H9 (cell line): Measurements from ENCODE around the gene UBE2U. TPM values are rescaled to one million over a fixed set of nuclear protein-coding genes. Genes with fewer than 3 reads are reported as not detected.

Experiments used
- DNase-seq: peaks from one replicate; pipeline ENCODE4 v3.0.0-alpha.2; 2017
- H2AFZ ChIP-seq: one replicate; pipeline ENCODE4 v1.6.1; 2013; ENCODE audit warnings: mild to moderate bottlenecking, low read length, control low read depth, moderate library complexity
- H2AK5ac ChIP-seq: 2 replicates; pipeline ENCODE4 v1.6.1; 2013; ENCODE audit warnings: low read length, control low read depth, mixed read lengths; ENCODE audit not compliant: insufficient read length
- H2BK120ac ChIP-seq: one replicate; pipeline ENCODE4 v1.6.1; 2013; ENCODE audit warnings: low read depth, mild to moderate bottlenecking, low read length, control low read depth, inconsistent platforms; ENCODE audit not compliant: poor library complexity, severe bottlenecking
- H2BK12ac ChIP-seq: 2 replicates; pipeline ENCODE4 v1.6.1; 2013; ENCODE audit warnings: low read length, control low read depth, mixed read lengths, low read depth; ENCODE audit not compliant: insufficient read length
- H2BK15ac ChIP-seq: 2 replicates; pipeline ENCODE4 v1.6.1; 2013; ENCODE audit warnings: low read depth, low read length, control low read depth
- H2BK20ac ChIP-seq: one replicate; pipeline ENCODE4 v1.6.1; 2013; ENCODE audit warnings: low read depth, mild to moderate bottlenecking, low read length, control low read depth, inconsistent platforms; ENCODE audit not compliant: poor library complexity, severe bottlenecking
- H2BK5ac ChIP-seq: 2 replicates; pipeline ENCODE4 v1.6.1; 2013; ENCODE audit warnings: low read length, control low read depth, mixed read lengths; ENCODE audit not compliant: insufficient read length
- H3K14ac ChIP-seq: 2 replicates; pipeline ENCODE4 v1.6.1; 2013; ENCODE audit warnings: low read length, control low read depth; ENCODE audit not compliant: insufficient read depth
- H3K18ac ChIP-seq: 2 replicates; pipeline ENCODE4 v1.6.1; 2013; ENCODE audit warnings: low read depth, mild to moderate bottlenecking, mixed read lengths, low read length, control low read depth; ENCODE audit not compliant: insufficient read length
- H3K23ac ChIP-seq: 2 replicates; pipeline ENCODE4 v1.6.1; 2013; ENCODE audit warnings: low read length, control low read depth, mixed read lengths, low read depth; ENCODE audit not compliant: insufficient read length
- H3K23me2 ChIP-seq: 2 replicates; pipeline ENCODE4 v1.6.1; 2013; ENCODE audit warnings: low read depth, mild to moderate bottlenecking, mixed read lengths, low read length, control low read depth; ENCODE audit not compliant: insufficient read length, poor library complexity, severe bottlenecking
- H3K27ac ChIP-seq: 2 replicates; pipeline ENCODE4 v1.5.1; 2013; ENCODE audit warnings: low read length, control low read depth, mixed read lengths, low read depth; ENCODE audit not compliant: insufficient read length
- H3K27me3 ChIP-seq: 2 replicates; pipeline ENCODE4 v1.6.1; 2013; ENCODE audit warnings: low read length, control low read depth, inconsistent platforms; ENCODE audit not compliant: insufficient read depth
- H3K4ac ChIP-seq: 2 replicates; pipeline ENCODE4 v1.6.1; 2013; ENCODE audit warnings: low read depth, mild to moderate bottlenecking, control low read depth, inconsistent platforms, low read length, moderate library complexity
- H3K4me1 ChIP-seq: 2 replicates; pipeline ENCODE4 v1.6.1; 2013; ENCODE audit warnings: low read length, control low read depth, inconsistent platforms; ENCODE audit not compliant: insufficient read depth
- H3K4me2 ChIP-seq: 2 replicates; pipeline ENCODE4 v1.6.1; 2013; ENCODE audit warnings: low read length, control low read depth, mixed read lengths; ENCODE audit not compliant: insufficient read length, insufficient read depth
- H3K56ac ChIP-seq: 2 replicates; pipeline ENCODE4 v1.6.1; 2013; ENCODE audit warnings: low read depth, mild to moderate bottlenecking, mixed read lengths, low read length, control low read depth; ENCODE audit not compliant: insufficient read length
- H3K79me1 ChIP-seq: 2 replicates; pipeline ENCODE4 v1.6.1; 2013; ENCODE audit warnings: low read depth, mild to moderate bottlenecking, moderate library complexity, low read length, control low read depth, inconsistent platforms; ENCODE audit not compliant: insufficient read depth, poor library complexity, severe bottlenecking
- H3K79me2 ChIP-seq: 2 replicates; pipeline ENCODE4 v1.6.1; 2013; ENCODE audit warnings: low read length, control low read depth, inconsistent platforms; ENCODE audit not compliant: insufficient read depth
- H3K9ac ChIP-seq: 2 replicates; pipeline ENCODE4 v1.6.1; 2013; ENCODE audit warnings: low read length, control low read depth, mixed read lengths; ENCODE audit not compliant: insufficient read length; ENCODE audit errors: extremely low read depth
- H3K9me3 ChIP-seq: one replicate; pipeline ENCODE4 v1.6.1; 2013; ENCODE audit warnings: low read depth, low read length, inconsistent platforms; ENCODE audit not compliant: control insufficient read depth
- H3T11ph ChIP-seq: one replicate; pipeline ENCODE4 v1.6.1; 2013; ENCODE audit warnings: mild to moderate bottlenecking, low read length, control low read depth, inconsistent platforms
- H4K20me1 ChIP-seq: one replicate; pipeline ENCODE4 v1.6.1; 2013; ENCODE audit not compliant: control insufficient read depth, insufficient read length, insufficient read depth
- H4K5ac ChIP-seq: 2 replicates; pipeline ENCODE4 v1.6.1; 2013; ENCODE audit warnings: low read depth, mild to moderate bottlenecking, mixed read lengths, low read length, control low read depth; ENCODE audit not compliant: insufficient read length
- H4K8ac ChIP-seq: replicated peaks from 2 replicates; pipeline ENCODE4 v1.6.1; 2013; ENCODE audit warnings: low read length, control low read depth, mixed read lengths, low read depth; ENCODE audit not compliant: insufficient read length
- H4K91ac ChIP-seq: 2 replicates; pipeline ENCODE4 v1.6.1; 2013; ENCODE audit warnings: low read depth, mild to moderate bottlenecking, moderate library complexity, mixed read lengths, low read length, control low read depth; ENCODE audit not compliant: insufficient read length
- H3K27ac Mint-ChIP-seq, 3 experiments: 2 replicates in 2 of 3; 3 replicates in 1 of 3; pipeline ENCODE4 v1.8.0; 2020 to 2021; ENCODE audit warnings: mixed read lengths in 3 of 3, mild to moderate bottlenecking in 1 of 3, moderate library complexity in 1 of 3
- H3K27me3 Mint-ChIP-seq: 2 replicates; pipeline ENCODE4 v1.8.0; 2021; ENCODE audit warnings: low read depth, mild to moderate bottlenecking, moderate library complexity, mixed read lengths
- H3K36me3 Mint-ChIP-seq, 3 experiments: 2 replicates in 2 of 3; 3 replicates in 1 of 3; pipeline ENCODE4 v1.8.0; 2020 to 2021; ENCODE audit warnings: low read depth in 3 of 3, mixed read lengths in 3 of 3; ENCODE audit not compliant: insufficient read depth in 1 of 3
- H3K4me1 Mint-ChIP-seq, 2 experiments: 2 replicates each; pipeline ENCODE4 v1.8.0; 2020; ENCODE audit warnings: mixed read lengths in 2 of 2
- H3K4me3 Mint-ChIP-seq, 2 experiments: 2 replicates in 1 of 2; 3 replicates in 1 of 2; pipeline ENCODE4 v1.8.0; 2020 to 2021; ENCODE audit warnings: mild to moderate bottlenecking in 2 of 2, mixed read lengths in 2 of 2, moderate library complexity in 1 of 2
- H3K9me3 Mint-ChIP-seq, 2 experiments: 2 replicates in 1 of 2; 3 replicates in 1 of 2; pipeline ENCODE4 v1.8.0; 2020; ENCODE audit warnings: mild to moderate bottlenecking in 2 of 2, mixed read lengths in 2 of 2, moderate library complexity in 1 of 2
- CTCF ChIP-seq: fragments of 200-600 bp; sonication (generic); conservative IDR thresholded peaks from 3 replicates; pipeline ENCODE4 v1.8.0; 2021; ENCODE audit warnings: antibody characterized with exemption, mild to moderate bottlenecking
- WGBS: extraction: QIAGEN DNeasy Blood & Tissue Kit; methylation state at CpG from one replicate; pipeline ENCODE4 v1.1.7; 2013; ENCODE audit warnings: missing lambda C conversion rate, low lambda C conversion rate, mixed read lengths; ENCODE audit not compliant: insufficient read length; ENCODE audit errors: extremely low coverage; 5-methylcytosine and 5-hydroxymethylcytosine counted together
- total RNA-seq: library from RNA; stranded (reverse); gene quantifications from 2 replicates; pipeline ENCODE4 v1.2.1, GENCODE V29; 2021

Gene UBE2U
- total RNA-seq, 1 experiment from 2014 or later: not detected

- Histone ChIP-seq H2BK15ac (no peak overlapping the region), H4K91ac (no peak overlapping the region), H2BK120ac (no peak overlapping the region), H2BK5ac (no peak overlapping the region), H3K79me2 (no peaks in the 10 kb centered on the region), H3K4me2 (no peak overlapping the region), H3K18ac (no peak overlapping the region), H3K79me1 (no peaks in the 10 kb centered on the region), H3K4ac (no peak overlapping the region), H3K27ac (no peak overlapping the region), H2BK20ac (no peak overlapping the region), H3K56ac (no peak overlapping the region), H2AK5ac (no peak overlapping the region), H3K4me1 (no peaks in the 10 kb centered on the region), H3K9ac (no peak overlapping the region), H3K23me2 (no peaks in the 10 kb centered on the region), H2BK12ac (no peak overlapping the region), H4K5ac (no peak overlapping the region), H2AFZ (no peak overlapping the region), H3K9me3 (no peaks in the 10 kb centered on the region), H3K27me3 (no peaks in the 10 kb centered on the region), H4K20me1 (no peaks in the 10 kb centered on the region), H3K14ac (no peak overlapping the region), H4K8ac (no peak overlapping the region), H3K23ac (no peak overlapping the region), H3T11ph (no peak overlapping the region)
- no CpG with 5 or more reads among the region's 1 CpG for WGBS
- Mint-ChIP-seq H3K4me3 (no peak overlapping the region), H3K9me3 (0 out of 5 replicates have a peak, but pooled peaks cover 0 to 3% of the 10 kb centered on the region in 2 experiments), H3K27ac (peak overlapping the region in 2 of 3 experiments; percentile 28 to 80; a peak in 2 of 7 replicates), H3K27me3 (no peaks in the 10 kb centered on the region), H3K4me1 (peaks cover 0 to 16% of the 10 kb centered on the region in 2 experiments; a peak in 3 of 4 replicates), H3K36me3 (peaks cover 28 to 38% (median 34%) of the 10 kb centered on the region in 3 experiments)
- TF ChIP-seq CTCF: no peak
- DNase-seq: no peak
Measured at GRCh38 chr1:64161357-64161941, 42.0 kb upstream of the UBE2U start.
